GM12801 (cell line): ENCODE measurements around the gene GAD2.

Experiments
- TF ChIP-seq, protein P1 (sequence below): IDR thresholded peaks from one replicate; pipeline ENCODE4 v1.5.1; 2011; ENCODE audit warnings: control low read depth; ENCODE audit not compliant: insufficient read length; ENCODE audit errors: extremely low read depth

Gene GAD2

DNA sequence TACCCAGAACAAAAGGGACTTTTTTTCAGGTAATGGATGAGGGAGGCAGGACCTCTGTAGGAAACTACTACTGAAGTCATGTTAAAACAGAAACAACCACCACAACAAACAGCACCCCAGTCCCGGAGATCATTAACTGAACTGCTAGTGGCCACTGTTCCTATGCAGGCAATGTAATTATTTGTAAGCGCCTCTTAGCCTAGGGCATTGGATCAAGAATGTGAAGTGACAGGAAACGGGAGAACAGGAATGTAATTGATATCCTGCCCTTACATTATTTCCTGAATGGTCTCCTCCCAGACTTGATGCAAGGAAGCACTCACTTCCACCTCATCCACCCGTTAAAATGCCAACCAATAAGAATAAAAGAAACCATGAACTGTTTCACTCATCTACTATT lies 16.7 kb upstream of the GAD2 start:
- TF ChIP-seq, protein P1, sequence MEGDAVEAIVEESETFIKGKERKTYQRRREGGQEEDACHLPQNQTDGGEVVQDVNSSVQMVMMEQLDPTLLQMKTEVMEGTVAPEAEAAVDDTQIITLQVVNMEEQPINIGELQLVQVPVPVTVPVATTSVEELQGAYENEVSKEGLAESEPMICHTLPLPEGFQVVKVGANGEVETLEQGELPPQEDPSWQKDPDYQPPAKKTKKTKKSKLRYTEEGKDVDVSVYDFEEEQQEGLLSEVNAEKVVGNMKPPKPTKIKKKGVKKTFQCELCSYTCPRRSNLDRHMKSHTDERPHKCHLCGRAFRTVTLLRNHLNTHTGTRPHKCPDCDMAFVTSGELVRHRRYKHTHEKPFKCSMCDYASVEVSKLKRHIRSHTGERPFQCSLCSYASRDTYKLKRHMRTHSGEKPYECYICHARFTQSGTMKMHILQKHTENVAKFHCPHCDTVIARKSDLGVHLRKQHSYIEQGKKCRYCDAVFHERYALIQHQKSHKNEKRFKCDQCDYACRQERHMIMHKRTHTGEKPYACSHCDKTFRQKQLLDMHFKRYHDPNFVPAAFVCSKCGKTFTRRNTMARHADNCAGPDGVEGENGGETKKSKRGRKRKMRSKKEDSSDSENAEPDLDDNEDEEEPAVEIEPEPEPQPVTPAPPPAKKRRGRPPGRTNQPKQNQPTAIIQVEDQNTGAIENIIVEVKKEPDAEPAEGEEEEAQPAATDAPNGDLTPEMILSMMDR = no peak

DNA sequence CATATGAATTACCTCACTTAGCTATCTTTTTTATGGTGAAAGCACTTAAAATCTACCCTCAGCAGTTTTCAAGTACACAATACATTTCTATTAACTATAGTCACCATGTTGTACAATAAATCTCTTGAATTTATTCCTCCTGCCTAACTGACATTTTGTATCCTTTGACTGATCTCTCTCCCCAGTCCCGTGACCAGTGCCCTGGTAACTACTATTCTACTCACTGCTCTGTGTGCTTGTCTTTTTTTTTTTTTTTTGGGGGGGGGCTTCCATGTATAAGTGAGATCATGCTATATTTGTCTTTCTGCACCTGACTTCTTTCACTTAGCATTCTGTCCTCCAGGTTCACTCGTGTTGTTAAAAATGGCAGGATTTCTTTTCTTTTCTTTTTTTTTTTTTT lies 11.4 kb upstream of the GAD2 start:
- TF ChIP-seq, protein P1 = no peak

DNA sequence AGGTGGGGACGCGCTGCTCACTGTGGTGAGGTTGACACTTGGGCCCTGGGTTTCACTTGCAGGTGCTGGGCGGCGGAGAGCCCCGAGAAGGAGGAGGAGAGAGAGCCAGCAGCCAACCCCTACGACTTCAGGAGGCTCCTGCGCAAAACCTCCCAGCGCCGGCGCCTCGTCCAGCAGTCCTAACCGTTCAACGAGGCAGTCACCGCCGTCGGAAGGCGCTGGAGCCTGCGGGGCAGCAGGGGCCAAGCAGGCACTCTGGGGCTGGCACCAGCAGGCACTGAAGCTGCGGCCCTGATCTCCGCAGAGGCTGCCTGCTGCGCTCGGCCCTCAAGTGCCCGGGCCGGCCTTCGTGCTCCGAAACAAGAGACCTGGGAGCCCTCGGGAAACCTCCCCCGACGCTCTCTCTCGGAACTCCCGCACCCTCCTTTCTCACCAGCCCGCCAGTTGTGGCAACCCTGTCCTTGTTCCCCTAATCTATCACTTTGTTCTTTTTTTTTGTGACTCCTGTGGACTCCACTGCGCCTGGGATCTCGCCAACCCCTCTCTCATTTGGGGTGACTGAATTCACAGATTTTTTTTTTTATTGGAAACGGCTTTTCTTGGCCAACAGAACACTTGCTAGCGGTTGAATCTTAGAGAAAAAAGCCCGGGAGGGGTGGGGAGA lies 4.7 kb upstream of the GAD2 start:
- TF ChIP-seq, protein P1 = no peak

DNA sequence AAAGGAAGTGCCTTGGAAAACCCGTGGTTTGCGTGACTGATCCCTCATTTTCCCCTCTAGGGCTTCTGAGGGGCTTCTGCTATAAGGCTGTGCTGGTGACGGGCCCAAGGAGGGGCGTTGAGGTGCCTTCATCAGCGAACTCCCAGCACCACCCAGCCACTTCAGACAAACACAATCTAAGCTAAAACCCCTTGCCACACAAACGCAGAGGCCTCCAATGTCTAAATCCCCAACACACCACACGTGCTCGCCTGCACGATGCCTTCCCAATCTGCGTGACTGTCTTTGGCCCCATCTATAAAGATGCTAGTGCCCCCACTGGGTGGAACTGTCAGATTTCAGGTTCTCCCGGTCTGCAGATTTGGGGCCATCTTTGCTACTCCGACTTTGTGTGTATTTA lies 4.1 kb upstream of the GAD2 start:
- TF ChIP-seq, protein P1 = no peak

DNA sequence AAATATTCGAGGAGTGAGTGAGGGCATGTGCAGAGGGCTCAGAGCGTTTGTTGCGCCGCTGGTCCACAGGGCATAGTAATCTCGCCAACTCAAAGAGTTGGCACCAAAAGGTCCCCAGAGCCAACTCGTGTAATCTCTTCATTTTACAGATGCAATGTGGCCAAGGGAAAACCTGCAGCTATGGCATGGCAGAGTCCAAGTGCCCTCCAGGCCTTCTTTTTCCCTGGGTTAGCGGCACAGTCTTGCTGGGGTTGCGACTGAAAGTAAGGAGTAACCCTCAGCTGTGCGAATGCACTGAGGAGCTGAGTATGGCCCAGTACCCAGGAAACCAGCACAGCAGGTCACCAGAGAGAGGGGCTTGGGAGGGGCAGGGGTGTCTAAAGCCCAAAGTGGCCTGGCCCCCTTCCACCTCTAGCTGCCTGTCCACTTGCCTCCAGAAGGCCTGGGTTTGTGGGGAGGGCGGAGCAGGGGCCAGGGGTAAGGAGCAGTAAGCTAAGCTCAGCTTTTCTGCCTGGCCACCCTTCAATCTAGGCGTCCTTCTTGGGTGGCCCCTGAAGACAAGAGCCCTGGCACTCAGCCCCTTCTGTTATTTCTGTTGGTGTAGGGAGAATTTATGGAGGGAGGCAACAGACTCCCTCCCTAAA lies 3.3 kb upstream of the GAD2 start:
- TF ChIP-seq, protein P1 = no peak

DNA sequence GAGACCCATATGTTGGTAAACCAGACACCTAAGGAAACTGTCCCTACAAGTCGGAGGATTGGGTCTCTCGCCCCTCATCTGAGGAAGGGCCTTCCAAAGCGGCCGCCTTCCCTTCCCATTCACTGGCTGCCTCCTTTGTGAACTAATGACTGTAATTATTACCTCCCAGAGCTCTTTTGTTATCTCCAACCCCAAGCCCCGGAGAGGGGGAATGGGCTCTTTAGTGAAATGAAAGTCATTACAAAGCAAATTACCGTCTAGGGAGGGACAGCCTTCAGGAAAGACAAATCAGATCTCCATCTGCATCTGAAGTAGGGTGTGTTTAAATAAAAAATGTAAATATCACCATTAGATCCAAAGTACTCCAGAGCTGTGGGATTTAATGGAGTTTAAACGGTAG lies 2.6 kb upstream of the GAD2 start:
- TF ChIP-seq, protein P1 = no peak

DNA sequence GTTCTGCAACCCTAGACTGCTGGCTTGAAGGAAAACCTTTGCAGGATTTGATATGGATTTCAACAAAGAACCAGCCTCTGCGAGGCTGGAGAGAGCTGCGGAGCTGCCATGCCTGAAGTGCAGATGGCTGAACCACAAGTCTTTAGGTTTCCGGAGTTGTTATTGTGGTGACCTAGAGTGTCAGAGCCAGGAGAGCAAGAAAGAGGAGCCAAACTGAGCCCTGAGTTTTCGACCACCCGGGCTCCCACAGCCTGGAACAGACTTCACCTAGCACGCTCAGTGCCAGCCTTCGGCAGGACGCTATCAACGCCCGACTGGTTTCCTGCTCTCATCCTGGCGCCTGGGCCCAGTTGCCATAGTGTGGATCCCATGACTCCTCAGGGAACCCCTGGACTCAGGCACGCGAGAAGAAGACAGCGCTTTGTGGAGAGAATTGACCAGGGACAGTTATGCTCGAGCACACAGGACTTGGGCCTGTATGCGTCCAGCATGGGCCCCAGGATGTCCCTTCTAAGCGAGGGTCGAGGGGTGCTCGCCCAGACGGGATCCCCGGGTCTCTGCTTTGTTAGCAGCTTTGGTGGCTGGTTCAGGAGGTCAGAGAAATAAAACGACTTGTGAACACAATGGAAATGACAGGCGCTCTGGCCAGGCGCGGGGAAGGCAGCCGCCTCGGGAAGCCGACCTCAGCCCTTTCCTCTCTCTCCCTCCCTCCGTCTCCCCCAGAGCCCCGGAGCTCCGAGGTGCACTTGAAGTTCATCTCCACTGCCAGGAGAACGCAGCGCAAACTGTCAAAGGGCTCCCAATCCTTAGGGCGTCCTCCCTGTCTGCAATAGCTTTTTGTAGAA lies 1.8 kb upstream of the GAD2 start:
- TF ChIP-seq, protein P1 = no peak
